IPS-NIHi11 (cell line): ENCODE results near the gene KRTAP13-2.
A peak's percentile ranks its signal among the peaks of the same experiment; 100 is the strongest.

Source experiments
- DNase-seq: peaks from one replicate; pipeline ENCODE4 v3.0.0; 2012; ENCODE audit warnings: mixed read lengths, low spot score

KRTAP13-2 gene

GRCh38 chr21:30372139-30372770 lies at the start of gene KRTAP13-2:
TSS of gene KRTAP13-2 (minus strand) at chr21:30372271. CDS start at chr21:30372213, 58 bp downstream.
- DNase-seq, result no peak

- DNase-seq, result no peak
Measured at GRCh38 chr21:30415993-30416392, 43.9 kb upstream of the KRTAP13-2 start.

- DNase-seq, result peak; percentile 75
Measured at GRCh38 chr21:30408782-30409494, 36.9 kb upstream of the KRTAP13-2 start.

- DNase-seq, result no peak
Measured at GRCh38 chr21:30395731-30396130, 23.7 kb upstream of the KRTAP13-2 start, which contains the start of gene KRTAP13-1. TSS of gene KRTAP13-1 (plus strand) at chr21:30396031. CDS start at chr21:30396087, 56 bp downstream.

GRCh38 chr21:30391492-30392025 lies 19.5 kb upstream of the KRTAP13-2 start:
- DNase-seq, result no peak

GRCh38 chr21:30382201-30382600 lies 10.1 kb upstream of the KRTAP13-2 start:
- no peak for DNase-seq

- no peak for DNase-seq
Measured at GRCh38 chr21:30355906-30356305, 16.2 kb downstream of the KRTAP13-2 start.

- DNase-seq, result no peak
Measured at GRCh38 chr21:30354308-30355005, 17.6 kb downstream of the KRTAP13-2 start.

GRCh38 chr21:30351534-30351933 lies 20.5 kb downstream of the KRTAP13-2 start:
- DNase-seq, result no peak

GRCh38 chr21:30349572-30349971 lies 22.5 kb downstream of the KRTAP13-2 start:
- DNase-seq, result no peak

GRCh38 chr21:30348506-30348905 lies 23.6 kb downstream of the KRTAP13-2 start, which contains the start of gene KRTAP23-1:
TSS of gene KRTAP23-1 (minus strand) at chr21:30348606. CDS start at chr21:30348606, 0 bp downstream.
- DNase-seq, result no peak

- DNase-seq, result no peak
Measured at GRCh38 chr21:30345014-30345413, 27.1 kb downstream of the KRTAP13-2 start.

GRCh38 chr21:30340714-30341573 lies 31.1 kb downstream of the KRTAP13-2 start:
- DNase-seq, result peak; percentile 63

- no peak for DNase-seq
Measured at GRCh38 chr21:30338717-30339116, 33.4 kb downstream of the KRTAP13-2 start.

- no peak for DNase-seq
Measured at GRCh38 chr21:30337772-30338171, 34.3 kb downstream of the KRTAP13-2 start.

- DNase-seq, result no peak
Measured at GRCh38 chr21:30337276-30337744, 34.8 kb downstream of the KRTAP13-2 start, which contains the start of gene KRTAP27-1. TSS of gene KRTAP27-1 (minus strand) at chr21:30337694. CDS start at chr21:30337668, 26 bp downstream.

- no peak for DNase-seq
Measured at GRCh38 chr21:30336596-30336995, 35.5 kb downstream of the KRTAP13-2 start.

- DNase-seq, result no peak
Measured at GRCh38 chr21:30333736-30334135, 38.3 kb downstream of the KRTAP13-2 start.

GRCh38 chr21:30332681-30333080 lies 39.4 kb downstream of the KRTAP13-2 start:
- no peak for DNase-seq

GRCh38 chr21:30329203-30329875 lies 42.7 kb downstream of the KRTAP13-2 start:
- no peak for DNase-seq

GRCh38 chr21:30326390-30326789 lies 45.7 kb downstream of the KRTAP13-2 start:
- DNase-seq, result no peak
